Left ventricle myocardium superior (tissue), 1 donor: Measurements from ENCODE around the gene BTBD2. TPM values are rescaled to one million over a fixed set of nuclear protein-coding genes. Genes with fewer than 3 reads are reported as not detected.
"Not testable (repeated sequence)": the region's sequence is repeated elsewhere in the genome, so short reads cannot be mapped to it uniquely, and the experiment has no call there.

ENCODE experiments used
- ATAC-seq: fragments of 200-7000 bp; cut with Tn5 transposase; one replicate; pipeline ENCODE4 v1.9.1; 2020; ENCODE audit warnings: mild to moderate bottlenecking, moderate library complexity
- DNase-seq: peaks from one replicate; pipeline ENCODE4 v3.0.0-alpha.2; 2020
- intact Hi-C: fragments of 100-400 bp; cut with micrococcal nuclease; formaldehyde crosslinking; loops from one replicate; pipeline ENCODE4 v1.11.0; 2022
- total RNA-seq: library from RNA; stranded (reverse); fragmentation: NEBNext Ultra II Directional; extraction: Animal tissue kit (Norgen Biotek cat#: 25700); gene quantifications from one replicate; pipeline ENCODE4 v1.2.1, GENCODE V29; 2021
- donor health status: DM: no; HTN: yes; CAD: no; lungs with severe emphysema.

The BTBD2 gene
- total RNA-seq, 1 donor from 2014 or later, result 65.6 TPM

DNA sequence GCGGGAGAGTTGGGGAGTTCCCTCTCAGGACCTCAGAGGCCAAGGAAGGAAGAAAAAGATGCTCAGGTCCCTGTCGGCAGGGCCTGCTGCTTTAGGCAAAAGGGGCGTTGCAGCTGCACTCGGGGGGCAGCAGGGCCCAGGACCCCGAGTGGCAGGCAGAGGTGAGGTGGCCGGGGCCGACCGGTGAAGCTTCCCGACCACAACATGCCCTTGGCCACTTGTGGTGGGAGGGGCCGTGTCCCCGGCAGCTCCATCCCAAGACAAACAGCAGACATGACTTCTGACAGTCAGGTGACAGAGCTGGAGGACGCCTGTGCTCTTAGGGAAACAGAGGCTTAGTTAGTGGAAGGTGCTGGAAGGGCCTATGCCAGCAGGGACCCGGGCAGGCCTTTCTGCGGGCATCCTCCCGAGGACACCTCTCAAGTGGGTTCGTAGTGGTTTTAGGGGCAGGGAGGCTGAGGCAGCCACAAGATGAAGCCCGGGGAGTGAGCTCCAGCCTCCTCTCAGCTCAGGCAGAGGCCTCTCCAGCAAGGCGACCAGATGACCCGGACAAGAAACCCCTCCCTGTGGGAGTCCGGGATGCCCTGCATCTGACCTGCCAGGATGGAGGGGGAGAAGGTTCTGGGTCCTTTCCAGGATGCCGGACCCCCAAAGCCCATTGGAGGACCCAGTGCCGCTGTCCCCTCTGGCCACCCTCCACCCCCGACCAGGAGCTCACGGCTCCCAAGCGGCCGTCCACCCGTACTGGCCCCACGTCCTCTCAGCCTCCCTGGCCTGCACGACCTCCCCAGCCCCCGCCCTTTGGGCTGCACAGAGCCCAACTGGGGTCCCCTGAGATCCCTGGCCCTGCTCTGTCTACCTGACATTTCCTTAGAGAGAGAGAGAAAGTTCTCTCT is 24.2 kb downstream of the BTBD2 start:
- DNase-seq (no peak), ATAC-seq (no peak)
- intact Hi-C loops, result no loop called here

DNA sequence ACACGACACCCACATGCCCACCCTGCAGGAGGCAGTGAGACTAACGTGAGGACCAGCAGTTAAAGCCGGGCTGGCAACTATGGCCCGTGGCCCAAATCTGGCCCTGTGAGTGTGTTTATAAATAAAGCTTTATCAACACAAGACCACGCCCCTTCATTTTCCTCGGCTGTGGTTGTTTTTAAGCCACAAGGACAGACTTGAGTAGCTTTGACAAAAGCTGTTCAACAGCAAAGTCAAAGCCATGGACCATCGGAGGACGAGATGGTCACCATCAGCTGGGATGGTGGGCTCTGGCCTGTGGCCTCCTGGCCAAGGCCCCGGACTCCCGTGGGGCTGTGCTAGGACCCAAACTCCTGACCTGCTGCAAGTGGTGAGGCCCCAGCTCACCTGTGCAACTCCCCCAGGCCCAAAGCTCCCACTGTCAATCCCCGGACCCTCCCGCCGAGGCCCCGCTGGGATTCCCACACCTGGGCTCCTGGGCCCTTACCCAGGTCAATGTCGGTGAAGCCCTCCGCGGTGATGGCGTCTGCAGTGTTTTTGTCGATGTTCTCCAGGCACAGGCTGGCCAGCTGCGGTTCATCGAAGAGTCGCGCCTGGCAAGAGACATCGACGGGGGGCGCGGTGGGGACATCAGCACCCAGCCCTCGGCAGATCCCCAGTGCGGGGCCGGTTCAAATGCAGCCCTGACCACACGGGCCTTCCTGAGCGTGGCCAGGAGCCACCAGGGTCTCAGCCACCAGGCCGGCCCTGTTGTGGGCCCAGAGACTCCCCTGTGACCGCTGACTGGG is 25.1 kb downstream of the BTBD2 start:
- DNase-seq (no peak), ATAC-seq (no peak)
- intact Hi-C loops, result no loop called here

DNA sequence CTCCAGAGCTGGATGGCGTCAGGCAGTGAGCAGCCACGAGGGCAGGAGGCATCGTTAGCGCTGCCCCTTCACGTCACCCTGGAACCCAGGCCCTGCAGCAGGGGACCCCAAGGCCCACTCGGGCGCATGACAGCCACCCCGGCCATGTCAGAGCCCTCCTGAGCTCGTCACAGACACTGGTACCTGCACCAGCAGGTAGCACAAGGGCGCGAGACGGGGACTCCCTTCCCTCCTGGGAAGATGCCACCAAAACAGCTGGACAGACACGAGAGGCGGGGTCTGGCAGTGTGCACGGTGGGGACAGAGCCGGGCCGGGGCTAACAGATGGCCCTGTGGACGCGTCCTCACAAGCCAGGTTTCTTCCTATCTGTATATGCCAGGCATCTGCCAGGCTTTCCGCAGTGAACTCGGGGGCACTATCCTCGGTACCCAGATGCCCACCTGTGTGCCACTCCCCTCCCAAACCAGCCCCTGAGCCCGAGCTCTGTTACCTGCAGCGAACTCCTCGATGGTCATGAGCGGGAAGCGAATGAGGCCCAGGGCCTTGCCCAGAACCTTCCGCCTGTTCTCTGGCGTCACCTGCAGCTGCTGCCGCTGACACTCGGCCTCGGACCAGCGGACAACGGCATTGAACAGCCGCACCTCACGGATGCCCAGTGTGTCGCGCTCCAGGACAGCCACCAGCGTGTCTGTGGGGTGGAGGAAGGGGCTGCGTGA is 25.8 kb downstream of the BTBD2 start:
- ATAC-seq (no peak), DNase-seq (no peak)
- intact Hi-C loops, result no loop called here

DNA sequence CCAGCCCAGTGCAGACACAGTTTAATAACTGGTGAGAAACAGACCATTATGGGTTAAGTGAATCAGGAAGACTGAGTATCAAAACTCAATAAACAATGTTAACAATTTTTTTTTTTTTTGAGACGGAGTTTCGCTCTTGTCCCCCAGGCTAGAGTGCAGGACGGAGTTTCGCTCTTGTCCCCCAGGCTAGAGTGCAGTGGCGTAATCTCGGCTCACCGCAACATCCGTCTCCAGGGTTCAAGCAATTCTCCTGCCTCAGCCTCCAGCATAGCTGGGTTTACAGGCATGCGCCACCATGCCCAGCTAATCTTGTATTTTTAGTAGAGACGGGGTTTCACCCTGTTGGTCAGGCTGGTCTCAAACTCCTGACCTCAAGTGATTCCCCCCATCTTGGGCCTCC is 27.1 kb downstream of the BTBD2 start:
- DNase-seq, intact Hi-C loops, ATAC-seq: not testable (repeated sequence)

DNA sequence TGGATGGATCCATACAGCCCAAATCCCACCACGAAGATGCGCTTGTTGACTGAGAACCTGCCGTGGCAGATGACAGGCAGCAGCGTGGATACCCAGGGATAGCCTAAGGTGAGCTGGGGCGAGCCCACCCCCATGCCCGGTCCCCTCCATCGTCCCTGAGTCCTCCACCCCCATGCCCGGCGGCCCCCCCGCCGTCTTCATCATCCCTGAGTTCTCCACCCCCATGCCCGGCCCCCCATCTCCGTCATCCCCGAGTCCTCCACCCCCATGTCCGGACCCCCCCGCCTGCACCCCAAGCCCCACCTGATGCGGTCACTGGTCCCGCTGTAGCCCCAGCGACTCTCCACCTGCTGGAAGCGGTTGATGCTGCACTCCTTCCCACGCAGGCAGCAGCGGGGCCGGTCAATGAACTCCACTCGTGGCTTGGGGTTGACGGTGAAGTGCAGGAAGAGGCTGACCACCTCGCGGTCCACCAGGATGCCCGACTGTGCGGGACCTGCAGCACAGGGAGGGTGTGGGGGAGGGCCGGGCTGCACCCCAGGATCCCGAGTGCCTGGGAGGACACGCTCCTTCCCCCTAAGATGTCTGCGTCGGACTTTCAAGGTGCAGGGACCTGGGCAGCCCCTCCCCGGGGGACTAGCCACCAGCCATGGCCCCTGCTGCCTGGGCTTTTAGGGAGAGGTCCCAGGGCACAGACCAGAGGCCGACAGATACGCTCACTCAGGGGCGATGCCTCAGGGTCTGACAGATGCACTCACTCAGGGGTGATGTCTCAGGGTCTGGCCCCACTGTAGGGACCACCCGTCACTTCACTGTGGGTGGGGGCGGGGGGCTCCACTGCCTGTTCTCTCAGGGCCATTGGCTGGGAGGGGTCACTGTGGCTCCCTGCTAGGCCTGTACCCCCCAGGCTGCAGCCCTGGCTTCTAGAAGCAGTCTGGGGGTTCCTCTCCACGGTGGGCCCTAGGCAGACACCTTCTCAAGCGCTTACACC is 28.0 kb downstream of the BTBD2 start:
- intact Hi-C loops, result no loop called here
- DNase-seq (no peak), ATAC-seq (no peak)

DNA sequence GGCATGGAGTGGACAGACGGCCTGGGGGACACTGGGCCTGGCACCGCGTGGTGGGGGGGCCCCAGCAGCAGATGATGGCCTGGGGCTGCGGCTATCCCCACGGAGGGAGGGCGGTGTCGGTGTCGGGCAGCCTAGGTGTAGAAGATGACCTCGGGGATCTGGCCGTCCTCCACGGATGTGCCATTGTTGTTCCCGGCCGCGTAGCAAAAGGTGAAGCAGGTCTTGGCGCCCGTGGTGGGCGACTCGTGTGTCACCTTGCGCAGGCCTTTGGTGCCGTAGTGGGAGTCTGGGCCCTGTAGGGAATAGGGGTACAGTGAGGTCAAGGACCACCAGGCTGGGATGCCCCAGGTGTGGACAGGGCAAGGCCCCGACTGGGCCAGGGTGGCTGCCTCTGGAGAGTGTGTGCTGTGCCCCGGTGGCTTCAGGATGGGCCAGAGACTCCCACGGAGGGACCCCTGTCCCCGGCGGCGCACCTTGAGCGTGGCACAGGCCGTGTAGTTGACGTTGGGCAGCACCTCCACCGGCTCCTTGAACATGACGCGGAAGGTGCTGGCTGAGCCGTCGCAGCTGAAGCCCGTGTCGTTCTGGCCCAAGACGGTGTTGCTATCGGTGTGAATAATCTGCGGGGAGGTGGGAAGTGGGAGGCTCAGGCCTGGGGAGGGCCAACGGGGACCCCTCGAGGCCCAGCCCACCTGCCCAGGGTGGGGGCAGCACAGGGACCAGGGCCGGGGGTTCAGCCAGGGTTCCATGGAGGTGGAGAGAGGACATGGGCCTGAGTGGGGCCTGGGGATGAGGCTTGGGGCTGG is 29.0 kb downstream of the BTBD2 start:
- intact Hi-C loops, result no loop called here
- ATAC-seq (peak; percentile 5), DNase-seq (no peak)

DNA sequence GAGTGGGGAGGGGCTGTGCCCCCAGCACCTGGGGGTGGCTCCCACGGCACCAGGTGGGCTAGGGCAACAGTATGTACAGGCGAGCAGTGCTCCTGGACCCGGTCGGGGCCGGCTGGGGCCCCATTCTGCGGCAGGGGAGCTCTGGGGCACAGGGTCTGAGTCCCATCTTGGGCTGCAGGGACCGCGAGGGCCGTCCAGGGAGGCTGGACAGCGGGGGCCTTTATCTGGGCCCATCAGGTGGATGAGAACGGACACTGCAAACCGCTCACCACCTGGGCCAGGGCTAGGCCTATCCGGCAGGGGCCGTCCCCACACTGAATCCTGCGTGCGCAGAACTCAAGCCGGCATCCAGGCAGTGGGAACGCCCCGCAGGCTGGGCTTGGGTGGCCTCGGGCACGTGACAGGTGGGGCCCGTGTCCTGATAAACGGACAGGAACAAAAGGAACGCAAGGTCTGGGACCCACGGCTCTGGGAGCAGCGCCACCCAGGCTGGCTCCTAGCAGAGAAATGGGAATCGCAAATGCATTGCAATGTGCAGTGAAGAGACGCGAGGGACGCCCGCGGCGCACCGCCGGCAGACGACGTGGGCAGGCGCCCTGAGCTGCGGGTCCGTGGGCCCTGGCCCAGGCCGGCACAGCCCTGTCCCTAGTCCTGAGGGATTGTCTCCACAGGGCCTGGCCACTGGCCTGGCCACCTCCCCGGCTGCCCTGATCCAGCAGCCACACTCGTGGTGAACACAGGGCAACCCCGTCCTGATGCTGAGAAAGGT is 29.7 kb downstream of the BTBD2 start:
- intact Hi-C loops, result no loop called here
- DNase-seq, result no peak
- peak; percentile 18 for ATAC-seq

DNA sequence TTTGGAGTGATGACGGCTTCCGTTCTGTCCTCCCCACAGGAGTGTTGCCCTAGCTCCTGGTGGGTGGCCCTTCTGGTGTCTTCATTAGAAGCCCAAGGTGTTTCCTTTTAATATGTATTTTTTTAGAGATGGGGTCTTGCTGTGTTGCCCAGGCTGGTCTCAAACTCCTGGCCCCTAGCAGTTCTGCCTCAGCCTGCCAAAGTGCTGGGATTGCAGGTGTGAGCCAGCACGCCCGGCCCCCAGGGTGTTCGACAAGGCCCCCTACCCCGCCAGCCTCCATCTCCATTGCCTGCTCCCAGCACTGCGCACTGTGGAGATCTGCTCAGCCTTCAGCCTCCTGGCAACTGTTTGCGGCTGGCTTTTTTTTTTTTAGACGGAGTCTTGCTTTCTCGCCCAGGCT is 31.2 kb downstream of the BTBD2 start:
- DNase-seq (no peak), ATAC-seq (no peak)
- intact Hi-C loops, result no loop called here

DNA sequence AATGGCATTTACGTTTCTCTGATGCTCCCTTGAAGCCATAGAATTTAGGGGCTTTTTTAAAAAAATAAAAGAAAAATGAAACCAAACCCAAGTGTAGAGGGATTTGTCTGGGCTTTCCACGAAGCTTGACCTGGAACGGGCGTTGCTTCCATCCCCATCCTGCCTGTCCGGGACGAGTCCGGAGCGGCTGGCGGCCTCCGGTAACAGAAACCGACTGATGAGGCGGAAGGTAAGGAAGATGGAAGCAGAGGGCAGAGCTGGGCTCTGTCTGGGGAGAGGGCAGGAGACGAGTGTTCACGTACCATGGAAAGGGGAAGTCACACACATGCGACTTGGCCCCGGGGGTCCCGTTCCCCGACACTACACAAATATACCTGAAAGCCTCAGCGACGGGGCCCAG is 34.3 kb downstream of the BTBD2 start:
- no peak for DNase-seq
- intact Hi-C loops, result no loop called here
- no peak for ATAC-seq

DNA sequence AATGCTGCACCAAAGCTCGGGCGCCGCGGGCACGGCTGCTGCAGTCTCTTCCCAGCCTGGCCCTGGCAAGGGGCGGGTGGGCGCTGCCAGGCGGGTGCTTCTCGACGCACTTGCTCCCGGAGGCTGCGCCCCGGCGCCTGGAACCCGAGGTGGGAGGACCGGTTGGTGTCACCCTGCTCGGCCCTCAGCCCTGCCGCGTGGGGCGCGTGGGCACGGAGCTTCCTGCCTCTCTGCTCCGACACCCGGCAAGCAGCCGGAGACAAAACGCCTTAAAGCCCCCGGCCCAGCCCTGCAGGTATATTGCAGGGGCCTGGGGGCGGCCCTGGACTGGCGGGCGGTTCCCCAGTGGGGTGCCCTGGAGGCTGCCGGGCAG is 34.7 kb downstream of the BTBD2 start:
- no peak for ATAC-seq
- no peak for DNase-seq
- intact Hi-C loops, result no loop called here

DNA sequence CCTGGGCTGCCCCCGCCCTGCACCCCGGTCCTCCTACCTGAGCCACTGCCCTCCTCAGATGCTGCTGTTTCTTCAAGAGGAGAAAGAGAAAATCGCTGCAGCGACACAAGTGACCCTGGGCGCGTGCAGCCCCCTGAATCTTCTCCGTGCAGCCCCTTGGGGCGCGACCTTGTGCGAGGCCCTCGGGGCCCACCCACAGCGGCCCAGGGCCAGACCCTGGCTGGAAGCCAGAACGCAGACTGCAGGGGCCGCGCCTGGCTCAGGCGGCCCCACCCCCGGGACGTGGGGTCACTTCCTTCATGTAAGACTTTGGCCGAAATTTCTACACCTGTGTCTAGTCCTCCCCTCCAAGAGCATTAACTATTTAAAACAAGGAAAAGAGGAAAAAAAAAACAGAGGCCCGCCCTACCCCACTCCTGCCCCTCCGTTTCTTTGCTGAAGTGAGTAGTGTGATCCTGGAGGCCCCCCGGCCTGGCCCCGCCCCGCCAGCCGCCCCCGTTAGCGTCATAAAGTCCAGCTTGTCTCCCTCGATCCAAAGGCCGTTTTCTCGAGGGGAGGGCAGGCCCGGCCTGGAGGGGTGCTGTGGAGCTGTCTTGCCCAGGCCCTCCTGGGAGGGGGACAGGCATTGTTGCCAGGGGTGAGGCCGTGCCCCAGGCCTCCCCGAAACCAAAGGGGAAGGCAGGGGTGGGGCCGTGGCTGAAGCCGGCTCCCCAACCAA is 35.3 kb downstream of the BTBD2 start:
- intact Hi-C loops, result no loop called here
- DNase-seq (no peak), ATAC-seq (no peak)

DNA sequence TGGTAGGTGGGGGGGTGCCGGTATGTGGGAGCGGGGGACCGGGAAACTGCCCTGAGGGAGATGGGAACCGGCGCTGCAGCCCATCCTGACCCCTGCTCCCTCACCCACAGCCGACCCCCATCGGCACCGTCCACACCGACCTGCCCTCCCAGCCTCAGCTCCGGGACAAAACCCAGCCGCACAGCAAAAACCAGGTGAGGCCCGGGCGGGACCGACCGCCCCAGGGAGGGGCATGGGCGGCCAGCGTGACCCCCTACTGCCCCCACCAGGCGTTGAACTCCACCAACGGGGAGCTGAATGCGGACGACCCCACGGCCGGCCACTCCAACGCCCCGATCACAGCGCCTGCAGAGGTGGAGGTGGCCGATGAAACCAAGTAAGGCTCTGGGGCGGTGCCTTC is 35.9 kb downstream of the BTBD2 start:
- ATAC-seq (no peak), DNase-seq (no peak)
- intact Hi-C loops, result no loop called here

DNA sequence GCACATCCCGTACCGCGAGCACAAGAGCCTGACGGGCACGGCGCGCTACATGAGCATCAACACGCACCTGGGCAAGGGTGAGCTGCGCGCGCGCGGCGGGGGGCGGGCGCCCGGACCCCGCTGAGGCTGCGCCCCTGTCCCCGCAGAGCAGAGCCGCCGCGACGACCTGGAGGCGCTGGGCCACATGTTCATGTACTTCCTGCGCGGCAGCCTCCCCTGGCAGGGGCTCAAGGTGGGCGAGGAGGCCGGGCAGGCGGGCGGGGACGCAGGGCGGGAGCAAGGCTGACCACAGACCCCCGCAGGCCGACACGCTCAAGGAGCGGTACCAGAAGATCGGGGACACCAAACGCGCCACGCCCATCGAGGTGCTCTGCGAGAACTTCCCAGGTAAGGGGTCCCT is 36.5 kb downstream of the BTBD2 start:
- ATAC-seq (no peak), DNase-seq (no peak)
- intact Hi-C loops, result no loop called here

DNA sequence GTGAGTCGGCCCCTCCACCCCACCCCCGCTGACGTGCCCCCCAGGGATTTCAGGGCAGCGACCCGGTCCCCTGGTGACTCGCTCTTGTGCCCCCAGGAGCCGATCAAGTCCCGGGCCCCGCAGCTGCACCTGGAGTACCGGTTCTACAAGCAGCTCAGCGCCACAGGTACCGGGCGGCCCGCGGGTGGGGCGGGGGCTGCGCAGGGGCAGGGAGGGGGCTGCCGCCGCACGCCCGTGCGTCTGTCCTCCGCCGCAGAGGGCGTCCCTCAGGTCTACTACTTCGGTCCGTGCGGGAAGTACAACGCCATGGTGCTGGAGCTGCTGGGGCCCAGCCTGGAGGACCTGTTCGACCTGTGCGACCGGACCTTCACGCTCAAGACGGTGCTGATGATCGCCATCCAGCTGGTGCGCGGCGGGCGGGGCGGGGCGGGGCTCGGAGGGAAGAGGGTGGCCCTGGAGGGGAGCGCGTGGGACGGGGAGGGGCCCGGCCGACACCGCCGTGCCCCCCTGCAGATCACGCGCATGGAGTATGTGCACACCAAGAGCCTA is 37.1 kb downstream of the BTBD2 start:
- intact Hi-C loops, result no loop called here
- ATAC-seq (no peak), DNase-seq (no peak)

DNA sequence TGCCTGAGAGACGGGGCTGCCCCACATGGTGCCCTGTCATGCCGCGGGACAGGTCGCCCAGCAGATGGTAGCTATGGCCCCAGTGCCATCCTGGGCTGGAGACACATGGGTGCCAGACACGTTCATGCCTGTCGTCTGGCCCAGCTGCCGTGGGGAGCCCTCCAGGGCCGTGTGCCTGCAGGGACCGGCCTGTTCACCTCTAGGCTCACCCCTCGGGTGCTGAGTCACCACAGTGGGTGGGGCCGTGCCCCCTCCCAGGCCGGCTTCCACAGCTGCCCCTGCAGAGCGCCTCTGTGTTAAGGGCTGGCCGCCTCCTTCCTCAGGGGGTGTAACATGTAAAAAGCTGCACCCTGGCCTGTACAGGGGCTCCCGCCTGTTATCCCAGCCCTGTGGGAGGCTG is 38.4 kb downstream of the BTBD2 start:
- intact Hi-C loops, result no loop called here
- ATAC-seq (no peak), DNase-seq (no peak)

DNA sequence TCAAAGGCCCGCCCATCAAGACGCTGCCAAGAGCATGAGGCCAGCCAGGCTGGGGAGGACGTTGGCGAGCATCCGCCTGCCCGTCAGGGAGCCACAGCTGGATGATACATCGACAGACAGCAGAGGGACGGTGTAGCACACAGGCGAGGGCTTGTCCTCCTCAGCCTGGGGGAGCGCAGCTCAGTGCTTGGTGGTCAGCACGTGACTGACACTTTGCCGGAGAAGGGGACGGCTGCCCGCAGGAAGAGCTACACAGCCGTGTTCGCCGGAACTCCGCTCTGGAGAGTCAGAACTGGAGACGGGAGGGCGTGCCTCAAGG is 40.4 kb downstream of the BTBD2 start:
- intact Hi-C loops, result no loop called here
- no peak for DNase-seq
- ATAC-seq, result no peak
